Activated CD8-positive, alpha-beta memory T cell treated with anti-CD3 and anti-CD28 coated beads, Interleukin-2, amount 50 U/mL, for 48 hours (primary cell): ENCODE data around the gene C16orf90.
"Not testable (repeated sequence)": the region's sequence is repeated elsewhere in the genome, so short reads cannot be mapped to it uniquely, and the experiment has no call there.

Experiments
- DNase-seq: peaks from one replicate; pipeline ENCODE4 v3.0.0-alpha.2; 2020

Gene C16orf90

DNA sequence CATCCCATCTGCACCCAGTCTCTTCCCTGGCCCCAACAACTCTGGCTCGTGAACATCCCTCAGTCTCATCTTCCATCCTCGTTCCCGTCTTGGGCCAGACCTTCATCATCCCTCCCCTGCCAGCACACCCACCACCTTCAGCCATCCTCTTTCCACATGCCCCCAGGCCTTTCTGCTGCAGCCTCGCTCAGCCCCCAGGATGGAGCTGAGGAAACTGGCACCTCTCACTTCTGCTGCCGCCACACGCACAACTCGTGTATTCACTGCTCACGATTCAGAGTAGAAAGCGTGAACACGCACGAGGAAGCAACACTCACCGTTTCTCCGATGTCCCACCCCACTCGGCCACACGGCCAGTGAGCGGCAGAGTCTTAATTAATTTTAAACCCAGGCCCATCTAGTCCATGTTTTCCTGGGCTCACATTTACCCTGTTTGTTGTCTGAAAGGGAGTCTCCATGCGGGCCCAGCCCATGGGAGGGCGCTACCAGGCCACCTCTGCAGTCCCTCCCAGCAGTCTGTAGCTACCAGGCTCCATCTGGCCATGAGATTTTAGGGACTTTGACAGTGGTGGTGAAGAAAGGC is 12.5 kb downstream of the C16orf90 start:
- no peak for DNase-seq

DNA sequence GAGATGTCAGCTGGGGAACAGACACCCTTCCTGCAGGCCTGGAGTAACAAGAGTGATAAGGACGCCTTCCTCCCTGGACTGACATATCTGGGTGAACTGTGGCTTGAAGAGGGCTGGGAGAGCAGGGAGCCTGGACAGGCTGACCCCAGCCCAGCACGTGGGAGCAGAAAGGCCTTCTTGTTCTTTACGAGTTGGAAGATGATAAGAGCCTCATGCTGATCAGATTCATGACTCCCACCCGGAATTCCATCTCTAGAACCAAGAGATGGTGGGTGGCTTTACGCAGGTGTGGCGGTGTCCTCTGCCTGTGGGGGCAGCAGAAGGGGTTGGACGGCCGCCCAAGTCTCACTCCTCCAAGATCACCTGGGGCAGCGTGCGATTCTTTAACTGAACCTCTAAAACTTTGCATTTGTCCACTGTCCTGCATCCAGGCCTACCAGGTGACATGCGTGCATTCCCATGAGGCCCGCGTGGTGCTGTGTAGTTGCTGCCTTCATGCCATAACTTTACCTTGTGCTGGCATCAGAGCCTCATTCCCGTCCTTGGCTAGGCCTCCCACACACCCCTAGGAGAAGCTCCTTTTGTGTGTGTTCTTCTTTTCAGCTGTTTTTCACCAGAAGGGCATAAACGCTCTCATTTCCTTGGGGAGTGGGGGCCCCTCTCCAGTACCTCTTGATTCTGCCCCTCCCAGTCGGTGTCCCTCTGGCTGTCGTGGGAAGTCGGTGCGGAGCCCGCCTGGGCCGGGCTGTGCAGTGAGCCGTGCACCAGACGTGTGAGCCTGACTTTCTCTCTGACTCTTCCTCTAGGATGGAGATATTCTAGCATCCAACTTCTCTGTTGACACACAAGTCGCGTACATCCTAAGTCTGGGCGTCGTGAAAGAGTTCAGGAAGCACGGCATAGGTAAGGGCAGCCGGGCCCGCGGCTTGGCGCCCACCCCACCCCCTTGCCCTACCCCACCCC is 13.3 kb downstream of the C16orf90 start:
- DNase-seq = no peak

DNA sequence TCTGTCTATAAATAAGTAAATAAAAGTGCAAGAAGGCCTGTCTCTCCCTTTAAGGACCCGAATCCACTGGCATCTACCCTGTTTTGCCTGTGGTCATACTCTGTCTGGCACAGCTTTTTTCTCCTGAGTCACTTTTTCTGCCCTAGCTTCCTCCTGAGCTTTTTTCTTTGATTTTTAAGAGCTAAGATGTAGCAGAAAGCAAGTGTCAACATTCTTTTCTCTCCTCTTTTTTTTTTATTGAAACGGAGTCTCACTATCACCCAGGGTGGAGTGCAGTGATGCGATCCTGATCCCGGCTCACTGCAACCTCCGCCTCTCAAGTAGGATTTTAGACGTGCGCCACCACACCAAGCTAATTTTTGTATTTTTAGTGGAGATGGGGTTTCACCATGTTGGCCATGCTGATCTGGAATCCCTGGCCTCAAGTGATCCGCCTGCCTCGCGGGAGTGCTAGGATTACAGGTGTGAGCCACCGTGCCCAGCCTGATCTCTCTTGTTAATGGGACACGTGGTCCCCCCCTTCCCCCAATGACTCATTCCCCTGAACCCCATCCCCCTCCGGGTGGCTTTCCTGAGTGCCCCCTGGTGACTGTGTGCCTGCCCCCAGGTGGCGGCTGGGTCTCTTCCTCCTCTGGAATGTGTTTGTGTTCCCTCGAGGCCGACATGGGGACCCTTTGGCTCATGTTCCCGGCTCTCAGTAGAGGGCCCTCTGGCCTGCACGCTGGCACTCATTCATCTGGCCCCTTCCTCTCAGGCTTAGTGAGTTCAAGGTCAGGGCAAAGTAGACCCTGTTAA is 14.2 kb downstream of the C16orf90 start:
- no peak for DNase-seq

DNA sequence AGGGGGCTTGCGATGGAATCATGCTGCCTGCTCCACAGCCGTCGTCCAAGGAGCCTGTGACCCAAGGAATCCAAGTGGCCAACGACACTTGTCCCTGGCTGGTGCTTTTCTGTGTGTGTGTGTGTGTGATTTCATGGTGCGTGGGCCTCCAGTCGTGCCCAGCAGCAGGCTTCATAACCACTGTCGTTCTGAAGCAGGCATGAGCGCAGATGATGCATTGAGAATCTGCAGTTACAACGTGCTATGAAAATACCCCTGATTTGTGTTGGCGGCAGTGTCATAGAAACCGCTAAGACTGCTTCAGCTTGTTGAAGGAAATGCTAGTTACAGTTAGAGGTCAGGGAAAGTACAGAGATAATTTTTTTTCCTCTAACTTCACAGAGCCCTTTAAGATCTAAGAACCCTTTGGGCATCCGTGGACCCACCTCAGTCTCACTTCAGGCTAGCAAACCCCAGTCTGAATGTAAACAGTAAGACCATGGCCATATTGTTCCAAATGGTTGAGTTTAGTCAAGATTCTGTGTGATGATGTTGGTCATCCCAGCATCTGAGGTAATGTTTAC is 15.6 kb downstream of the C16orf90 start:
- no peak for DNase-seq

DNA sequence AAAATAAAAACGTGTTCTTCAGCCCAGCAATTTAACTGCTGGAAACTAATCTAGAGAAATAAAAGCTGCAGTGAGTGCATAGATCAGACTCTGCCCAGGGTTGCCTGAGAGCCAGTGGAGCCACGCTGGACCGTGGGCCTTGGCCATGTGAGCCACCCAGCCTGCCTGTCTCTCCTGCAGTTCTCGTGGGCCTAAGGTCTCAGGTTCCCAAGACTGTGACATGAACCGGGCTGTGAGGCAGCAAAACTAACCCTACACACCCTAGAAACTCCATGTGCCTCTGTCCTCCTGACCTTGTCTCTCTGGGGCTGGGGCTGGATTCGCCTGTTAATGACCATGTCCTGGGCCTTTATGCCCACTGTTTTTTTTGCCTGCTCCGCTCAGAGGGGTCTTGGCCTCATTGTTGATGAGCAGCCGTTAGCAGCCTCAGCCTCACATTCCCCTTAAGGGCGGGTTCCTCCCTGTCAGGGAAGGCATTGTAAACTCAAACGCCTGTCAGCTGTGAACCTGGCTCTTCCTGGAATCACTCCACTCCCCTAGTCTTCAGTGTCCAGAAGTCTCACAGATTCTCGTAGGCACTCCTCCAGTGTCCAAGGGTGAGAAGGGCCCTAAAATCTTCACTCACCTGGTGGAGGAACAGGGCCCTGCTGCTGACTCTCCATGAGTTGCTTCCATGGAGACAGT is 16.9 kb downstream of the C16orf90 start:
- DNase-seq = no peak

DNA sequence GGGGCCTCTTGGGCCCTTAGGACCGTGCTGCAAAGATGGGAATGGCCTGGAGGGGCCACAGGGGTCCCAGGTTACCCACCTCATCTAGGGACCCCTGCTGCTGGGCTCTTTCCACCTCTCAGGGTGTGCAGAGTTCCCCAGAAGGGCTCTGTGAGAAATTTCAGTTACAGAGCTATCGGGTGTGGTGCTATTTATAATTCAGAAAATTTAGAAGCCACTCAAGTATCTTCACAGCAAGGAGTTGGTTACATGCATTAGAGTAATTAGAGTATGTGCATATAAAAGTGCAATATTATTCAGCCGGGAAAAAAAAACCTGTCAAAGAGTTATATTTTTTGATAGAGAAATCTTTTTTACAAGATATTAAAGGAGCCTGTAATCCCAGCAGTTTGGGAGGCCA is 18.9 kb downstream of the C16orf90 start:
- DNase-seq = no peak

DNA sequence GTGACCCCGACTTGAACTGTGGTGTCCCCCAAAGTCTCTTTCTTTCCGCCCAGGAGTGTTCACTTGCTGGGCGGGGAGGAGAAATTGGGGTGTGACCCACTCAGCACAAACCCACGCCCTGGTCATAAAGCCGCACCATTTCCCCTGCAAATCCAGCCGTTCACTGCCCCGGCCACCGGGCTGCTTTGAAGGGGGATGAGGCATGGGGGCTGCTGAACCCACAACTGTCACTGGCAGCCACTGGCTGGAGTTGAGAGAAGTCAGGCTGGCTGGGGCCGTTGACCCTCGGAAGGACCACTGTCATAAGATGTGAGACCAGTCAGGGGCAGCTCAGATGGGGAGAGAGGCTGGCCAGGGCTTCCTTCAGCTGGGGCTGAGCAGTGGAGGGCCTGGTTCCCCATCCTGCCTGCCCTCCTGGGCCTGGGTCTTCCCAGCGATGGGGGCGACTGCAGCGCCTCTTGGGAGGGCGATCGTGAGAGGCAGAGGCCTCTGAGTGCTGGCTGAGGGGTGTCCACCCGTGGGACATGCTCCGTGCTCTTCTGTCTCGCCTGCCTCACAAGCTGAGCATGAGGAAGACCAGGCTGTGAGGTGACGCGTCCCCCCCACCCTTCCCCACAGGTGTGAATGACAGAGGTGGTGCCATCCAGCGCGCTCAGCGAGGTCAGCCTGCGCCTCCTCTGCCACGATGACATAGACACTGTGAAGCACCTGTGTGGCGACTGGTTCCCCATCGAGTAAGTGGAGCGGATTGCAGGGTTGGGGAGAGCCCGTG is 19.5 kb downstream of the C16orf90 start:
- no peak for DNase-seq

DNA sequence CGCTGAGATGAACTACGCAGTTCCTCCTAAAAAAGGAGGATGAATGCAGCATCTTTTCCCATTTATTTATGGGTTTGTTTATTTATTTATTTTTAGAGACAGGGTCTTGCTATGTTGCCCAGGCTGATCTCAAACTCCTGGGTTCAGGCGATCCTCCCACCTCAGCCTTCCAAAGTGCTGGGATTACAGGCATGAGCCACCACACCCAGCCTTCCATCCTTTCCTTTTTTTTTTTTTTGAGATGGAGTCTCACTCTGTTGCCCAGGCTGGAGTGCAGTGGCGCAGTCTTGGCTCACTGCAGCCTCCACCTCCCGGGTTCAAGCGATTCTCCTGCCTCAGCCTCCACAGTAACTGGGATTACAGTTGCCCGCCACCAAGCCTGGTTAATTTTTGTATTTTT is 20.4 kb downstream of the C16orf90 start:
- not testable (repeated sequence) for DNase-seq

DNA sequence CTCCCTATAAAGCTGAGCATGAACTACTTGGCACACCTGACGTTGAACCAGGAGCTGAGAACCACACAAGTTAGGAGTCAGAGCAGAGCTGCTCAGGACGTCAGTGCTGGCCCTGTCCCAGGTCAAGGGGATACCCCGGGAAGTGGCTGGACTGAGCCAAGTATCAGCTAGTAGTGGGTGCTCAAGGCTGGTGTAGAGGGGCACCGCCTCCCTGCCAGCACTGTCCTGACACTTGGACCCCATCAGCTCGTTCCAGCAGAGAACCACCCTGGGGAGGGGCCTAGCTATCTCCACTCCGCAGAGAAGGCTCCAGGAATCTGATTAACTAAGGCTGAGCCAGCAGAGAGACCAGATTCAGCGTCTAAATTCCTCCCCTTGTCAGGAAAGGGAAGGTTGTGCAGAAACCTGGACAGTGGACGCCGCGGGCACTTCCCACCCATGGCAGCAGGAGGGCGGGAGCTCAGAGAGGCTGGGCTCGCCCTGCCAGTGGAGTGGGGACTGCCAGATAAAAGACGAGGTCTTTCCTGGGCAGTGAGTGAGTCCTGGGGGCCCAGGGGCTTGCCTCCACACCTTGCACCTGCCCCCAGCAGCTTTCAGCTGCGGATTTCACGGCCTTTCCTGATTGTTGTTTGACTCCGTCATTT is 21.0 kb downstream of the C16orf90 start:
- no peak for DNase-seq

DNA sequence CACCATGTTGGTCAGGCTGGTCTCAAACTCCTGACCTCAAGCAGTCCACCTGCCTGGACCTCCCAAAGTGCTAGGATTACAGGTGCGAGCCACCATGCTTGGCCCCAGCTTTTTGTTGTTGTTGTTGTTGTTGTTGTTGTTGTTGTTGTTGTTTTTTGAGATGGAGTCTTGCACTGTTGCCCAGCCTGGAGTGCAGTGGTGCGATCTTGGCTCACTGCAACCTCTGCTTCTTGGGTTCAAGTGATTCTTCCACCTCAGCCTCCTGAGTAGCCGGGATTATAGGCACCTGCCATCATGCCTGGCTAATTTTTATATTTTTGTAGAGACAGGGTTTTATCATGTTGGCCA is 21.7 kb downstream of the C16orf90 start:
- not testable (repeated sequence) for DNase-seq

DNA sequence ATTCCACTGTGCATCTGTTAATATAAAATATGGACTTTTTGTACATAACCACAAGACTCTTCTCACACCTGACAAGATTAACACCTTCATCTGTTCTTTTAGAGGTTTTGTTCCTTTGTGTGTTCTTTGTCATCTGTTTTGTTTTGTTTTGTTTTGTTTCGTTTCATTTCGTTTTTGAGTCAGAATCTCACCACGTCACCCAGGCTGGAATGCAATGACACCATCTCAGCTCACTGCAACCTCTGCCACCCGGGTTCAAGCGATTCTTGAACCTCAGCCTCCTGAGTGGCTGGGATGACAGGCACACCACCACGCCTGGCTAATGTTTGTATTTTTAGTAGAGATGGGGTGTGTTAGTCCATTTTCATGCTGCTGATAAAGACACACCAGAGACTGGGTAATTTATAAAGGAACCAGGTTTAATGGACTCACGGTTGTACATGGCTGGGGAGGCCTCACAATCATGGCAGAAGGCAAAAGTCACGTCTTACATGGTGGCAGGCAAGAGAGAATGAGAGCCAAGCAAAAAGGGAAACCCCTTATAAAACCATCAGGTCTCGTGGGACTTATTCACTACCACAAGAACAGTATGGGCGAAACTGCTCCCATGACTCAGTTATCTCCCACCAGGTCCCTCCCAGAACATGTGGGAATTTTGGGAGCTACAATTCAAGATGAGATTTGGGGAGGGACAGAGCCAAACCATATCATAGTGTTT is 22.3 kb downstream of the C16orf90 start:
- DNase-seq = no peak

DNA sequence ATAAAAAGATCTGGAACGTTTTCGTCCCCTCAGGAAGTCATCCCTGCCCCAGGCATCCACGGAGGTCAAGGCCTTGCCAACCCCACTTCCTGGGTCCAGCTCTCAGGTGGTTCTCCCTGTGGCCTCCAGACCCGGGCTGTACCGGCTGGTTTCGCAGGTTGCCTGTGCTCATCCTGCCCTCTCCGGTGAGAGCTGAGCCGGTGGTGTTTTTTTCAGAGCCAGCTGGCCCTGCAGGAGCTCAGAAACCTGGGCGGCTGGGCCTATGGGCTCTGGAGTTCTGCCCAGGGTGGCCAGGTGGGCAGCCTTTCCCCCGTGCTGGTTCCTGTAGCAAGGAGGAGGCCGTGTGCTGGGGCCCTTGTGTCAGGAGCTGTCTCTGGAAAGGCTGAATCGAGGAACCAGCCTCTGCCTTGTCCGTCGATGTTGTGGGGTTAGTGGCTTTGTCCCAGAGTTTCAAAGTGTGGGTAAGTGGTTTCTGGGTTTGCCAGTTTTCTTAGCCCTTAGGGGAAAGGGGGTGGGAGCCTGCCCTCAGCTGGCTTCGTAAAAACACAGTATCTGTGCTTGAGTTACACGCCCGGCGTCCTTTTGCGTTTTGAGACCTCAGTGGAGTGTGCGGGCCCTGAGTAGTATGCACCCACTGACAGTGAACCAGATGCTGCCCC is 23.6 kb downstream of the C16orf90 start:
- no peak for DNase-seq

DNA sequence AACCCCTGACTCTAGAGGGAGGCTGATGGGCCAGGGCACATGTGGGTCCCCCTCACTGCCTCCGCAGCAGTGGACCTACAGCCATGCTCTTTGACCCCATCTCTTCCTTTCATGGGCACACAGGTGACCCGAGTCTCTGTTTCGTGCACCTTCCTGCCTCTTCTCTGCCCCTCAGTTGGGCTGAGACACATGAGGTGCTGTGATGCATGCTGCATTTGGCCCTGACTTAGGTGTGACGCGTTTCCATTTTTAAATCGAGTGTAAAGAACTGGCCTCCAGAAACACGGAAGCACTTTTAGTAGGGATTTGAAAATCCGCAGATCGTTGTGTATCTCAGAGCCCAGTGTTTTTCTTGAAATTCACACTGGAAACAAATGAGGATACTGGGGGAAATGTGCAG is 24.6 kb downstream of the C16orf90 start:
- DNase-seq = no peak

DNA sequence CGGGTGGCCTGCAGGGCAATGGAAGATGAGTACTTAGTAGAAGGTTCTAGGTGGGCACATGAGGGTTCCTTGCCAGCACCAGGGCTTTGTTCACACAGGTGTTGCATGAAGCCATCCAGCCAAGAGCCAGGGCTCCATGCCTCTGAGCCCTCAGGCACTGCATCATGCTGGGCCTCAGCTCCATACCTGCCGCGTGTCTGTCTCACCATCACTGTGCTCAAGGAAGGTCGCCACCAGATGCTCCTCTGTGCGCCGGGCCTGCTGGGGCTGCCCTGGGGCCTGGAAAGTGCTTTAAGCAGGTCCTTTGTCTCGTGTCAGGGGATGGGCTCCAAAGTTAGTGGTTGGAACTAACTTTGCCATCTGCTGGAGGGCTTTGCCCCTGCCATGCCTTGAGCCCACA is 25.6 kb downstream of the C16orf90 start:
- DNase-seq = no peak

DNA sequence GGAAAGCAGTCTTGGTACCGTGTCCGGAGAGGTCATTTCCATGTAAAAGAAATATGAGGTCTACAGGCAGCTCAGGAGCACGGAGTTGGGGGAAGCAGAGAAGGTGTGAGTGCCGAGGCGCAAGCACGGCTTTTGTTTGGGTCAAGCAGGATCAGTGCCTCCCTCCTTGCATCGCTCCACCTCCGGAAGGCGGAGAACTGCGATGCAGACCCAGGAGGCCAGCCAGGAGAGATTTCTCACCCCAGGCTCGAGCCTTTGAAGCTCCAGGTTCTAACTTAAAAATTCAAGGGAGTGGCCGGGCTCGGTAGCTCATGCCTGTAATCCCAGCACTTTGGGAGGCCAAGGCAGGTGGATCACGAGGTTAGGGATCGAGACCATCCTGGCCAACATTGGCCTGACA is 26.8 kb downstream of the C16orf90 start:
- no peak for DNase-seq

DNA sequence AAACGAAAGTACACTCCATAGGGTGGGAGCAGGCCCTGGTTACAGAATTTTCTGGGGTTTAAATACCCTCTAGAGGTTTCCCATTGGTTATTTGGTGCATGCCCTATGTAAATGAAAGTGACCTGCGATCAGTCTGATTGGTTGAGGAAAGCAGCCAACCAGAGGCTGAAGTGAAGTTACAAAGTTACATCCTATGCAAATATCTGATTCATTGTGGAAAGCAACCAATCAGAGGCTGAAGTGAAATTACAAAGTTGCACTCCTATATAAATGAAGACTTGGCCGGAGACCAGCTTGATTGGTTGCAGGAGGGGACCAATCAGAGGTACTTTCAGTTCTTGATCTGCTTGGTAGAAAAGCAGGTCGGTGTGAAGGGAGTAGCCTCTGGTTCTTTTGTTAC is 27.4 kb downstream of the C16orf90 start:
- DNase-seq = no peak

DNA sequence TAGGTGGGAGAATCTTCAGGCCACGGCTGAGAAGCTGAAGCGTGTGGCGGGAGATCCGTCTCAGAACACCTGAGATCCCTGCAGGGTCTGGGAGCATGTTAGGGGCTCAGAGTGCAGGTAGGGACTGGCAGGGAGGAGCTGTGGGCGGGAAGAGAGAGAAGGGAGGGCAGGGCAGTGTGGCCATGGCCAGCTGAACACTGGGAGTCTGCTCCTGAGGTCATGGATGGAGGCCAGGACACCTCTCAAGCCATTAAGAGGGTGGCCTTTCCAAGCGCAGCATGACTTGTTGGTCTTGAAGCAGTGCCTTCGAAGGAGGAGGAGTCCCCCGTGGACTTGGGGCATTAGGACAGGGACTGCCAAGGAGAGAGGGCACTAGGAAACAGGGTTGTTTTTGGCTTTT is 28.1 kb downstream of the C16orf90 start:
- DNase-seq = no peak

DNA sequence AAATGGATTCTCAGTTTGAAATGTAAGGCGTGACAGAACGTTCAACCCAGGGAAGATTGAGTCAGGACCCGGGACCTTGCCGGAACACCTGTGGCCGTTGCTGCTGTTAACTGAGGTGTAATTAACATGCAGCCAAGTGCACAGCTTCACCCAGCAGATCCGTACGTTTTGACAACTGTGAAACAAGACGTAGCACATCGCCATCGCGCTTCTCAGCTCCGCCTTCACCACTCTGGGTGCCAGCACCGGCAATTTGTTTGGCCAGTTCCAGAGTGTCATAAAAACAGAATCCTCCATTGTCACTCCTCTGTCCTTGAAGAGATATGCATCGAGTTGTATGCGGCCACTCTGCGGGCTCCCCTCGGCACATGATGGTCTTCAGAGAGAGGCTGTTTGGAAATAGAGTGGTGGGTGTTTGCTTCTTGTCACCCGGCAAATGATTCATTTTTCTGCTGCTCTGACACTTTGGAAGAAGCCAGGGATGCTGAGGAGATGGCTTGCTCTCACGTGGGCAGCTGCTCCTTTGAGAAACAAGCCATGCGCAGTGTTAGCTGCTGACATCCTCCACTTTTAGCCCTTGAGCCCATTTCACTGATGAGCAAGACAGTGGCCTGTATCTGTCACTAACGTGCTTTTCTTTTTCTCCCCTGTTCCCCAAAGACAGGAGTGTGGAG is 29.2 kb downstream of the C16orf90 start:
- no peak for DNase-seq

DNA sequence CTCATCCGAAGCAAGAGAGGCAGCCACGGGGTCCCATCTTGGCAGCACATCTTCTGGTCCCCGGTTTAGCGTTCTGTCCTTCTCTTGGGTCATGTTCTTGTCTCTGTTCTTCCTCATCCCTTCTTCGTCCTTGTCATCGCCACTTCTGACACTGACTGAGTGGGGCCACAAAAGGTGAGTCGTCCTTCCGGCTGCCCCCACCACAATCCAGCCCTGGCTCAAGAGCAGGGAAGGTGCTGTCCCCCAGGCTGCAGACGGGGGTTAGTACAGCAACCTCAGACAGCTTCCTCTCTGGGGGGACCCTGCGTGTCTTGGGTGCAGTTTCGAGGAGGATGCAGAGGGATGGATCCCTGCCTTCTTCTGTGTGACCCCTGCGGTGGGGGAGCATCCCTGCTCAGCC is 30.0 kb downstream of the C16orf90 start:
- no peak for DNase-seq

DNA sequence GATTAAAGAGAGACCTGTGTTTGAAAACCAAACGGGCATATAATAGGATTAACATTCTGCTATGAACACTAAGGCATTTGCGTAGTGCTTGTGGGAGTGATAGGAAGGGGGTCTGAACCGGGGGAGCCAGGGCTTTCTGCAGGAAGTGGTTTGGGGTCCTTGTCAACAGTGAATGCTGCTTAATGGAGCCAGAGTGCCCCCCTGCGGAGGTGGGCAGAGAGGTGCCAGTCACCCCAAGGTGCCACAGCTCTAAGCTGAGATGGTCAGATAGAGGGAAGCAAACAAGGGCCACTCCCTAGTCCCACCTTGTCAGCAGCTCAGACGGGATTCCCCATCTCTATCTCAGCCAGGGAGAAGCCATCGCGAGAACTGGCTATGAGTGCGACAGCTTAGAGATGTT is 34.1 kb downstream of the C16orf90 start:
- DNase-seq = no peak
